ENCODE results near the gene SMPD3. TPM values are rescaled to one million over a fixed set of nuclear protein-coding genes. Genes with fewer than 3 reads are reported as not detected.

Gene SMPD3
- total and polyA plus RNA-seq, 2 of the 4 experiments (the other 2 are of a cell fraction), result not detected

DNA sequence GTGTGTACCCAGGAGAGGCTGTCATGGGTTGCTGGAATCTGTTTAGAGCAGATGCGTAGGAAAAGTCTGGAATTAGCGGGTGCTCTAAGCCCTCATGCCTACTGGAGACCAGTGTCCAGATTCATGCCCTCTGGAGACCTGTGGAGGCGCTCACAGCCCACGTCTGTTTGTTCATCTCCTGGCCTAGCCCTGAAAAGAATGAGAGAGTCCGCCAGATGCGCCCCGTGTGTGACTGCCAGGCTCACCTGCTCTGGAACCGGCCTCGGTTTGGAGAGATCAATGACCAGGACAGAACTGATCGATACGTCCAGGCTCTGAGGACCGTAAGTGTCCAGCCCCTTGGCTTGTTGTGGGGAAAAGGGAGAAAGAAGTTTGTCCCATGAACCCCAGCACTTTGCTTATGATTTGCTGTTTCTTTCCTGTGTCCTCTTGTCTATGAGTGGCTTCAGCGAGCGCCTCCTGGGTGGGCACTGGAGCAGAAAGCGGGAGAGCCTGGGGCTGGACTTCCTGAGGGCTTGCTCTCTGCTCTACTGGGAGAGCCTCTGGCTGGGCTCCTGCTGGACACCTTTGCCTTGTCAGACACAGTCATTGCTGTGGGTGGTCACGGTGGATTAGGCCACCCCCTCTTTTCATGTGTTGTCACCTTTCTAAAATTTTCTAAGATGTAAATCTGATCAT is 102.2 kb downstream of the SMPD3 start:
- Histone ChIP-seq H2BK20ac (ENCODE audit: low read depth, low read length) (no peak overlapping the region), H3K4me3 (ENCODE audit: insufficient read depth, low read depth, low read length) (no peak overlapping the region), H3K36me3 (ENCODE audit: control insufficient read depth, insufficient read depth, low read length) (peaks cover 62% of the 10 kb centered on the region), H2BK120ac (ENCODE audit: low read depth, low read length) (no peak overlapping the region), H3K9me1 (ENCODE audit: insufficient read depth, low read length) (peaks cover 4% of the 10 kb centered on the region; the same call in 1 of the 2 replicates), H3K56ac (ENCODE audit: extremely low read depth, insufficient read depth, low read length) (no peak overlapping the region), H2AK5ac (ENCODE audit: low read depth, low read length) (no peak overlapping the region), H3K18ac (ENCODE audit: low read depth, low read length) (no peak overlapping the region), H3K4me2 (ENCODE audit: low read depth, low read length) (no peak overlapping the region), H4K5ac (ENCODE audit: low read depth, low read length) (no peak overlapping the region), H3K14ac (replicated peaks; ENCODE audit: low read depth, low read length) (no peak overlapping the region), H4K20me1 (ENCODE audit: insufficient read depth, low read length) (no peaks in the 10 kb centered on the region), H2BK15ac (ENCODE audit: low read depth, low read length) (no peak overlapping the region), H3K4me1 (ENCODE audit: control insufficient read depth, insufficient read depth, low read length) (no peaks in the 10 kb centered on the region), H3K9me3 (ENCODE audit: control insufficient read depth, insufficient read depth, low read length) (no peaks in the 10 kb centered on the region), H3K9ac (ENCODE audit: low read depth, low read length) (no peak overlapping the region), H2BK5ac (ENCODE audit: low read depth, low read length, poor library complexity, severe bottlenecking) (no peak overlapping the region), H3K4ac (ENCODE audit: low read depth, low read length) (no peak overlapping the region), H3K27ac (ENCODE audit: insufficient read depth, low read length) (no peak overlapping the region), H2AFZ (replicated peaks; ENCODE audit: low read length, poor library complexity) (no peak overlapping the region), H4K91ac (ENCODE audit: insufficient read depth, low read depth, low read length) (no peak overlapping the region), H3K79me1 (ENCODE audit: low read depth in 1 of 2, low read length in 2 of 2) (no peaks in the 10 kb centered on the region), H3K27me3 (ENCODE audit: control insufficient read depth, insufficient read depth, low read length) (no peaks in the 10 kb centered on the region), H3K23ac (ENCODE audit: low read depth, low read length) (no peak overlapping the region), H4K8ac (ENCODE audit: low read depth in 2 of 2, low read length in 2 of 2) (no peak overlapping the region), H2AK9ac (replicated peaks; ENCODE audit: low read depth, low read length, poor library complexity) (no peak overlapping the region)
- intact Hi-C loops (cut with micrococcal nuclease) (no loop called here), in situ Hi-C loops (cut with MboI; ENCODE audit: low sequenced_read_pairs) (no loop called here), dilution Hi-C loops (cut with HindIII; ENCODE audit: low sequenced_read_pairs, unreplicated experiment) (no loop called here)
- ChIA-PET CTCF (no interaction called here), POLR2A (ENCODE audit: unreplicated experiment) (no interaction called here)
- no peak for DNase-seq
- TF ChIP-seq FOS (IDR thresholded peaks at IDR 0.05; ENCODE audit: low read depth, low read length), result no peak
- no peak for TF ChIP-seq SMC3 (IDR thresholded peaks at IDR 0.05; ENCODE audit: low read depth, low read length)
- TF ChIP-seq RFX5 (IDR thresholded peaks at IDR 0.05; ENCODE audit: low read depth, low read length), result no peak
- TF ChIP-seq RCOR1 (IDR thresholded peaks at IDR 0.05; ENCODE audit: insufficient replicate concordance, low read length), result no peak
- TF ChIP-seq, protein P1, sequence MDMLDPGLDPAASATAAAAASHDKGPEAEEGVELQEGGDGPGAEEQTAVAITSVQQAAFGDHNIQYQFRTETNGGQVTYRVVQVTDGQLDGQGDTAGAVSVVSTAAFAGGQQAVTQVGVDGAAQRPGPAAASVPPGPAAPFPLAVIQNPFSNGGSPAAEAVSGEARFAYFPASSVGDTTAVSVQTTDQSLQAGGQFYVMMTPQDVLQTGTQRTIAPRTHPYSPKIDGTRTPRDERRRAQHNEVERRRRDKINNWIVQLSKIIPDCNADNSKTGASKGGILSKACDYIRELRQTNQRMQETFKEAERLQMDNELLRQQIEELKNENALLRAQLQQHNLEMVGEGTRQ (IDR thresholded peaks at IDR 0.05; ENCODE audit: low read depth, low read length), result no peak
- no peak for TF ChIP-seq MXI1 (IDR thresholded peaks at IDR 0.05; ENCODE audit: borderline replicate concordance, low read depth, low read length)
- no peak for TF ChIP-seq MAFK (IDR thresholded peaks at IDR 0.05; ENCODE audit: low read depth, low read length)
- TF ChIP-seq BHLHE40 (IDR thresholded peaks at IDR 0.05; ENCODE audit: low read depth, low read length), result no peak
- TF ChIP-seq, protein P2, sequence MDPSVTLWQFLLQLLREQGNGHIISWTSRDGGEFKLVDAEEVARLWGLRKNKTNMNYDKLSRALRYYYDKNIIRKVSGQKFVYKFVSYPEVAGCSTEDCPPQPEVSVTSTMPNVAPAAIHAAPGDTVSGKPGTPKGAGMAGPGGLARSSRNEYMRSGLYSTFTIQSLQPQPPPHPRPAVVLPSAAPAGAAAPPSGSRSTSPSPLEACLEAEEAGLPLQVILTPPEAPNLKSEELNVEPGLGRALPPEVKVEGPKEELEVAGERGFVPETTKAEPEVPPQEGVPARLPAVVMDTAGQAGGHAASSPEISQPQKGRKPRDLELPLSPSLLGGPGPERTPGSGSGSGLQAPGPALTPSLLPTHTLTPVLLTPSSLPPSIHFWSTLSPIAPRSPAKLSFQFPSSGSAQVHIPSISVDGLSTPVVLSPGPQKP (IDR thresholded peaks at IDR 0.05; ENCODE audit: borderline replicate concordance, low read depth, low read length), result no peak
- TF ChIP-seq CHD1 (IDR thresholded peaks at IDR 0.05; ENCODE audit: low read depth, low read length), result no peak
- TF ChIP-seq, protein P3, sequence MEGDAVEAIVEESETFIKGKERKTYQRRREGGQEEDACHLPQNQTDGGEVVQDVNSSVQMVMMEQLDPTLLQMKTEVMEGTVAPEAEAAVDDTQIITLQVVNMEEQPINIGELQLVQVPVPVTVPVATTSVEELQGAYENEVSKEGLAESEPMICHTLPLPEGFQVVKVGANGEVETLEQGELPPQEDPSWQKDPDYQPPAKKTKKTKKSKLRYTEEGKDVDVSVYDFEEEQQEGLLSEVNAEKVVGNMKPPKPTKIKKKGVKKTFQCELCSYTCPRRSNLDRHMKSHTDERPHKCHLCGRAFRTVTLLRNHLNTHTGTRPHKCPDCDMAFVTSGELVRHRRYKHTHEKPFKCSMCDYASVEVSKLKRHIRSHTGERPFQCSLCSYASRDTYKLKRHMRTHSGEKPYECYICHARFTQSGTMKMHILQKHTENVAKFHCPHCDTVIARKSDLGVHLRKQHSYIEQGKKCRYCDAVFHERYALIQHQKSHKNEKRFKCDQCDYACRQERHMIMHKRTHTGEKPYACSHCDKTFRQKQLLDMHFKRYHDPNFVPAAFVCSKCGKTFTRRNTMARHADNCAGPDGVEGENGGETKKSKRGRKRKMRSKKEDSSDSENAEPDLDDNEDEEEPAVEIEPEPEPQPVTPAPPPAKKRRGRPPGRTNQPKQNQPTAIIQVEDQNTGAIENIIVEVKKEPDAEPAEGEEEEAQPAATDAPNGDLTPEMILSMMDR (conservative IDR thresholded peaks at IDR 0.05; ENCODE audit: low read depth, low read length), result no peak
- TF ChIP-seq POLR2A (IDR thresholded peaks at IDR 0.05; ENCODE audit: low read depth, low read length), result no peak
- ATAC-seq (ENCODE audit: low read depth), result no peak
- 97% methylated on average over 12 of the region's 16 CpGs; no CpG with 5 or more reads in 1 of the 2 experiments for WGBS, 2 experiments (ENCODE audit: extremely low coverage in 2 of 2, insufficient read length in 1 of 2)
- no TSS peak for BruUV-seq (replicated peaks)

Measured in IMR-90 (cell line).